Coronary artery (tissue), 2 donors: ENCODE data around the gene ESYT3.
"Not testable (repeated sequence)": the region's sequence is repeated elsewhere in the genome, so short reads cannot be mapped to it uniquely, and the experiment has no call there.

Source experiments
- DNase-seq: peaks from one replicate; pipeline ENCODE4 v3.0.0-alpha.2; 2017; ENCODE audit warnings: low spot score
- H3K27ac ChIP-seq, 2 donors: fragments of 200-600 bp; sonication (generic); one replicate each; pipeline ENCODE4 v1.5.1; 2016 to 2019
- H3K4me3 ChIP-seq: fragments of 200-600 bp; sonication (generic); 2 replicates; pipeline ENCODE4 v1.5.1; 2016; ENCODE audit warnings: mild to moderate bottlenecking, moderate library complexity
- TF ChIP-seq, protein P1 (sequence below): fragments of 200-600 bp; sonication (generic); IDR thresholded peaks from one replicate; pipeline ENCODE4 v1.5.1; 2019; ENCODE audit warnings: antibody characterized with exemption

The ESYT3 gene

DNA sequence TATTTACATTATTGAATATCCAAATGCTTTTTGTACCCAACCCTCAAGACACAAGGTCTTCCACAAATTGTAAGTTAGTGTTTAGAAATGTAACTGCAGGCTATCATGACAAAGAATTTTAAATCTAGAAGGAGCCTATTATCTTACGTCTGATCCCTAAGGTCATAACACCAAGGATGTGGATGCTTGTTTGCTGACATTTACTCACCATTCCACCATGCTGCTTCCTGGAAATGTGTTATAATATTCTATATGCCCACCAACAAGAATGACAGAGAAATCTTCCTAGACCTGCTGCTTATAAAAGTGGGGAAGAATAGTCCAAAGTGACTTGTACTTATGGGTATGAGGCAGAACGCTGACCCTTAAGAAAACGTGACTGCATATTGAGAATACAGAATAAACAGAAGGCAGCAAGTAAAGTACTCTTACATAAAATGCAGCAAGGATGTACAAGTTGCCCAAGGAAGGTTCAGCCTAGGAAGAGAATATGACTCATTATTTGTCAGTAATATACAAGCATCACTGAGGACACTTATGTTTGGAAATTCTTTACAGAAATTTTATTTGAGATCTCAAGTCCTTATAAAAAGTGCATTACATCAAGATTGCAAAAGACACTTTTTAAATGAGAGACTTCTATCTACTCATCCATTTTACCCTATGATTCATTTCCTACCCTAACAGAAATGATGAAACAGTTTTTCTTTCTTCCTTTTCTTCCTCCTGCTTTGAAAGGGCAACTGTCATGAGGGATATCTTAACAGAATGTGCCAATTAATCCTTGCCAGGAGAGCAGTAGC lies 59.6 kb downstream of the ESYT3 start:
- H3K27ac ChIP-seq, result no peak overlapping the region
- TF ChIP-seq, protein P1, sequence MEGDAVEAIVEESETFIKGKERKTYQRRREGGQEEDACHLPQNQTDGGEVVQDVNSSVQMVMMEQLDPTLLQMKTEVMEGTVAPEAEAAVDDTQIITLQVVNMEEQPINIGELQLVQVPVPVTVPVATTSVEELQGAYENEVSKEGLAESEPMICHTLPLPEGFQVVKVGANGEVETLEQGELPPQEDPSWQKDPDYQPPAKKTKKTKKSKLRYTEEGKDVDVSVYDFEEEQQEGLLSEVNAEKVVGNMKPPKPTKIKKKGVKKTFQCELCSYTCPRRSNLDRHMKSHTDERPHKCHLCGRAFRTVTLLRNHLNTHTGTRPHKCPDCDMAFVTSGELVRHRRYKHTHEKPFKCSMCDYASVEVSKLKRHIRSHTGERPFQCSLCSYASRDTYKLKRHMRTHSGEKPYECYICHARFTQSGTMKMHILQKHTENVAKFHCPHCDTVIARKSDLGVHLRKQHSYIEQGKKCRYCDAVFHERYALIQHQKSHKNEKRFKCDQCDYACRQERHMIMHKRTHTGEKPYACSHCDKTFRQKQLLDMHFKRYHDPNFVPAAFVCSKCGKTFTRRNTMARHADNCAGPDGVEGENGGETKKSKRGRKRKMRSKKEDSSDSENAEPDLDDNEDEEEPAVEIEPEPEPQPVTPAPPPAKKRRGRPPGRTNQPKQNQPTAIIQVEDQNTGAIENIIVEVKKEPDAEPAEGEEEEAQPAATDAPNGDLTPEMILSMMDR, result no peak

DNA sequence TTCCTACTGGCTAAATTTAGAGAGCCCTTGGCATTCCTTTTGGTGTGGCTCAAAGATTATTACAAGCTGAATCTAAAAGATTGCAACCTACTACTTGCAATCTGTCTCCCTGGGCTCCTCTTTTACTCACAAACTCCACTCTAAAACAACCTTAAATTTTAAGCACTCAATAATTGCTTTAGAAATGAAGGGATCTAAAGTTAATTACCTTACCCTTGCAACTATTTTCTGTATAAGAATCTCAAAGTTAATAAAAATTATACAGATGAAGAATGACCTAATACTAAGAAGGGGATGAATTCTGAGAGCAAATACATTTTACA lies 60.2 kb downstream of the ESYT3 start:
- no peak overlapping the region for H3K4me3 ChIP-seq
- no peak overlapping the region for H3K27ac ChIP-seq
- no peak for DNase-seq
- TF ChIP-seq, protein P1, result no peak

More for the DNA sequence above, 59.6 kb downstream of the ESYT3 start:
- no peak for DNase-seq
- no peak overlapping the region for H3K4me3 ChIP-seq

DNA sequence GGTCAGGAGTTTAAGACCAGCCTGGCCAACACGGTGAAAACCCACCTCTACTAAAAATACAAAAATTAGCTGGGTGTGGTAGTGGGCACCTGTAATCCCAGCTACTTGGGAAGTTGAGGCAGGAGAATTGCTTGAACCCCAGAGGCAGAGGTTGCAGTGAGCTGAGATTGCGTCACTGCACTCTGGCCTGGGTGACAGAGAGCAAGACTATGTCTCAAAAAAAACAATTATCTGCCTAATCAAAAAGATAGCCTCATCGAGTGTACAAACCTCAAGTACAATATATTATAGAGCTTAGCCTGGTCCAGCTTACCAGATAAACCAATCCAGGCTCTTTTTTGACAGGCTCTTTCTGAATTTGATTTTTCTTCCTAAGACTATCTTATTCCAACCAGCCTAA lies 61.2 kb downstream of the ESYT3 start:
- H3K4me3 ChIP-seq, H3K27ac ChIP-seq, DNase-seq: not testable (repeated sequence)

DNA sequence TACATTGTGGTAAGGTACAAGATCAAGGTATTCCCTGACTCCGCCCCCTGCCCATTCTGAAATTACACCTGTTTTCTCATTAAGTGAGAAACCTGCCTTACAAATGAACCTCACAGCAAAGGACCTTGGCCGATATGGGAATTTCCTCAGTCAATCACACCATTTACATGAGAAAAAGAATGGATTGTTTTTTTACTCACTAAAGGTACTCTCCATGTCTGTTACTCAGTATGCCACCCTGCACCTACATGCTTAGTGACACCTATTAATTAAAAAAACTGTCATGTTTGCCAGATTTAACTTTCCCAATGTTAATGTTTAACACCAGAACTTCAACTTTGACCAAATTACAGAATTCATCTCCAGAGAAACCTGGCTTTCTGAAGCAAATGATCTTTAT lies 62.0 kb downstream of the ESYT3 start:
- no peak overlapping the region for H3K27ac ChIP-seq
- TF ChIP-seq, protein P1, result no peak
- no peak overlapping the region for H3K4me3 ChIP-seq
- no peak for DNase-seq

DNA sequence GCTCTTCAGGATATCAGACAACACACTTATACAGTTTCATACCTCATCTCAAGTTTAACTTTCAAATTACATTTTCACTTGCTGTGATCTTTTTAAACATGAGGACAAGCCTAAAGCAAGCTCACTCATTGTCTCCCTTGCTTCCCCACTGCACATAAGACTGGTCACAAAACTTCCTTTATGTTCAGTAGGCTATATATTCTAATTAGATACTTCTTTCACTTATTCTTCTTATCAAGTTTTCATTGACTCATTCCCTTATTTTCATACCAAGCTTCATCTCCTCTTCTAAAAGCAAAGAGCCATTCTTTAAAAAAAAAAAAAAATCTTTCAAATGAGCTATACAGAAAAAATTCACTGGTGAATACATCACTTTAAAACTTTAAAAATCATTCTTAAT lies 62.6 kb downstream of the ESYT3 start:
- TF ChIP-seq, protein P1, result no peak
- Histone ChIP-seq H3K27ac (no peak overlapping the region), H3K4me3 (no peak overlapping the region)
- DNase-seq, result no peak

DNA sequence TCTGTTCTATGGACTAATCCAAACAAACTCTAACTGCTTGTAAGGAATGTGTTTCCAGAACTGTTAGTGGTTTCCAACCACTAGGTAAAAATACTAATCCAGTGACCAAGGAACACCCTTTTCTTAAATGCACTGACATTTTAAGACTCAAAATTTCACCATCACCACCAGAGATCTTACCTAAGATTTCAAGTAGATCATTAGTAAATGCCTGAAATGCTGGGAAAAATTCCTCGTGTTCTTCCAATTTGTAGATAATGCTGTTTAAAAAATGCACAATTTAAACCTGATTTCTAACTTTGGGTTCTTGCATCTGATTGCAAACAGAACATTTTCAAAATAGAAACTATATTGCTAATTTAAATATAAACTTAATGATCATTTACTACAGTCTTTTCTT lies 63.4 kb downstream of the ESYT3 start:
- TF ChIP-seq, protein P1, result no peak
- no peak for DNase-seq
- no peak overlapping the region for H3K27ac ChIP-seq
- H3K4me3 ChIP-seq, result no peak overlapping the region

DNA sequence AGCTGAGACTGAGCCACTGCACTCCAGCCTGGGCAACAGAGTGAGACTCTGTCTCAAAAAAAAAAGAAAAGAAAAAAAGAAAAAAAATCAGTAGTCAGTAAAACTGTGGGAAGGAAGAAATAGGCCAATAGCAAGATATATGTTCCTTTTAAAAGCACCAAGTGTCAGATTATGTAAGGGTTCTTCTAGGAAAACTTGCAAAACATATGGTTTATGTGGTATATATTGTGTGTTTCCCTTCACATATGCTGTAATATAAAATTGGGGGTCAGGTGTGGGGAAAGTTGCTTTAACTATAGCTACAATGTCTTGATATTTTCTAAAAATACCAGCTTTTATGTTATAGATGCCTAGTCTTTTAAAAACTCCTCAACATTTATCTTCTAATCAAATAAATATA lies 64.6 kb downstream of the ESYT3 start:
- no peak for DNase-seq
- H3K4me3 ChIP-seq, result no peak overlapping the region
- no peak overlapping the region for H3K27ac ChIP-seq
- TF ChIP-seq, protein P1, result no peak
